ENCODE measurements around the gene NSUN7. TPM values are rescaled to one million over a fixed set of nuclear protein-coding genes. Genes with fewer than 3 reads are reported as not detected.
"Not testable (repeated sequence)": the region's sequence is repeated elsewhere in the genome, so short reads cannot be mapped to it uniquely, and the experiment has no call there.

NSUN7 gene
- total RNA-seq, 1 experiment from 2014 or later = 7.3 TPM

GRCh38 chr4:40817157-40817556, 67.4 kb downstream of the NSUN7 start:
- not testable (repeated sequence) for DNase-seq (ENCODE audit: low spot score)

GRCh38 chr4:40820101-40820500, 70.3 kb downstream of the NSUN7 start:
- no peak for DNase-seq (ENCODE audit: low spot score)

- DNase-seq (ENCODE audit: low spot score) = no peak
Measured at GRCh38 chr4:40822420-40823166, 72.8 kb downstream of the NSUN7 start.

GRCh38 chr4:40825014-40825838, 75.5 kb downstream of the NSUN7 start:
- no peak for DNase-seq (ENCODE audit: low spot score)

- DNase-seq (ENCODE audit: low spot score) = no peak
Measured at GRCh38 chr4:40826821-40827220, 77.1 kb downstream of the NSUN7 start.

- DNase-seq (ENCODE audit: low spot score) = no peak
Measured at GRCh38 chr4:40827758-40828157, 78.0 kb downstream of the NSUN7 start.

GRCh38 chr4:40828661-40829060, 78.9 kb downstream of the NSUN7 start:
- no peak for DNase-seq (ENCODE audit: low spot score)

- DNase-seq (ENCODE audit: low spot score) = no peak
Measured at GRCh38 chr4:40829586-40829985, 79.8 kb downstream of the NSUN7 start.

- no peak for DNase-seq (ENCODE audit: low spot score)
Measured at GRCh38 chr4:40831146-40831907, 81.6 kb downstream of the NSUN7 start.

- DNase-seq (ENCODE audit: low spot score) = no peak
Measured at GRCh38 chr4:40832175-40832574, 82.4 kb downstream of the NSUN7 start.

- DNase-seq (ENCODE audit: low spot score) = no peak
Measured at GRCh38 chr4:40833212-40833611, 83.5 kb downstream of the NSUN7 start.

GRCh38 chr4:40837094-40837870, 87.5 kb downstream of the NSUN7 start:
- no peak for DNase-seq (ENCODE audit: low spot score)

GRCh38 chr4:40838742-40839141, 89.0 kb downstream of the NSUN7 start:
- peak; percentile 17 for DNase-seq (ENCODE audit: low spot score)

GRCh38 chr4:40840255-40840984, 90.7 kb downstream of the NSUN7 start:
- DNase-seq (ENCODE audit: low spot score) = no peak

- DNase-seq (ENCODE audit: low spot score) = peak; percentile 92
Measured at GRCh38 chr4:40840985-40841571, 91.3 kb downstream of the NSUN7 start.

- DNase-seq (ENCODE audit: low spot score) = no peak
Measured at GRCh38 chr4:40842318-40842717, 92.6 kb downstream of the NSUN7 start.

- DNase-seq (ENCODE audit: low spot score) = no peak
Measured at GRCh38 chr4:40842725-40843423, 93.1 kb downstream of the NSUN7 start.

- peak; percentile 18 for DNase-seq (ENCODE audit: low spot score)
Measured at GRCh38 chr4:40843696-40844095, 93.9 kb downstream of the NSUN7 start.

GRCh38 chr4:40844261-40844660, 94.5 kb downstream of the NSUN7 start:
- DNase-seq (ENCODE audit: low spot score) = no peak

Measured in HT-29 (cell line).